A549 (cell line): ENCODE data around the gene NRGN. TPM values are rescaled to one million over a fixed set of nuclear protein-coding genes. Genes with fewer than 3 reads are reported as not detected.

Experiments used
- ATAC-seq, 2 experiments: fragments of 200-7000 bp in 1 of 2; fragments of >200 bp in 1 of 2; cut with Nextera tagmentation in 1 of 2; cut with Tn5 transposase in 1 of 2; 3 replicates each; pipeline versions ENCODE4 v1.8.0 to v1.9.1; 2018 to 2020; ENCODE audit warnings: mild to moderate bottlenecking in 1 of 2, moderate library complexity in 1 of 2
- CTCF ChIA-PET: fragments of 300-600 bp; sonication (Branson Sonifier 250); formaldehyde crosslinking; extraction: SDS; loops from one replicate; lab custom pipeline; 2021; ENCODE audit warnings: antibody characterized with exemption, inconsistent platforms; lab: Yijun Ruan, JAX
- POLR2A ChIA-PET: fragments of 350-600 bp; formaldehyde crosslinking; extraction: SDS; loops from one replicate; lab custom pipeline; 2021; ENCODE audit warnings: antibody characterized with exemption, inconsistent platforms; lab: Yijun Ruan, JAX
- DNase-seq, 2 experiments: peaks; one replicate each; pipeline versions ENCODE4 v3.0.0 to v3.0.0-alpha.2; 2011 to 2016; ENCODE audit warnings: low read depth in 1 of 2, low spot score in 1 of 2
- FAIRE-seq: peaks from 2 replicates; lab custom pipeline; 2011; peaks lifted over from hg19 to GRCh38; lab: Jason Lieb, UNC
- H3K27ac ChIP-seq, 2 experiments: fragments of >200 bp; sonication (Bioruptor Twin); formaldehyde crosslinking; 3 replicates each; pipeline ENCODE4 v1.5.1; 2016 to 2017
- H3K4me1 ChIP-seq: fragments of >200 bp; sonication (Bioruptor Twin); formaldehyde crosslinking; 3 replicates; pipeline ENCODE4 v1.6.1; 2016
- H3K4me2 ChIP-seq: fragments of >200 bp; sonication (Bioruptor Twin); formaldehyde crosslinking; 3 replicates; pipeline ENCODE4 v1.6.1; 2016
- H3K4me3 ChIP-seq: fragments of >200 bp; sonication (Bioruptor Twin); formaldehyde crosslinking; 3 replicates; pipeline ENCODE4 v1.5.1; 2016
- H3K9me3 ChIP-seq: fragments of >200 bp; sonication (Bioruptor Twin); formaldehyde crosslinking; 3 replicates; pipeline ENCODE4 v1.6.1; 2016
- CHD4 ChIP-seq: fragments of 200-600 bp; sonication (generic); IDR thresholded peaks from 2 replicates; pipeline ENCODE4 v1.6.1; 2016; ENCODE audit warnings: antibody characterized with exemption, mild to moderate bottlenecking, borderline replicate concordance
- EHMT2 ChIP-seq: fragments of 200-600 bp; sonication (generic); IDR thresholded peaks from 2 replicates; pipeline ENCODE4 v1.6.1; 2016; ENCODE audit warnings: antibody characterized with exemption, low read depth, mild to moderate bottlenecking, moderate library complexity
- ESRRA ChIP-seq: fragments of 150-350 bp; IDR thresholded peaks from 2 replicates; pipeline ENCODE4 v1.6.1; 2014; ENCODE audit warnings: mild to moderate bottlenecking, low read length, borderline replicate concordance
- FOSB ChIP-seq: fragments of 250-450 bp; sonication (Bioruptor Pico); IDR thresholded peaks from 2 replicates; pipeline ENCODE4 v1.5.0; 2020; ENCODE audit warnings: mild to moderate bottlenecking, moderate library complexity
- FOSL2 ChIP-seq, 2 experiments: fragments of 450-650 bp in 1 of 2; fragments of >200 bp in 1 of 2; sonication (Bioruptor Twin) in 1 of 2; formaldehyde crosslinking; IDR thresholded peaks; 2 replicates each; pipeline versions ENCODE4 v1.5.0 to v1.6.1; 2016 to 2020; ENCODE audit warnings: mild to moderate bottlenecking in 1 of 2, moderate library complexity in 1 of 2
- GATA3 ChIP-seq: IDR thresholded peaks from 2 replicates; pipeline ENCODE4 v1.6.1; 2012; ENCODE audit warnings: borderline replicate concordance
- HDAC2 ChIP-seq: fragments of 200-600 bp; sonication (generic); IDR thresholded peaks from 2 replicates; pipeline ENCODE4 v1.6.1; 2016
- KDM1A ChIP-seq: fragments of 200-600 bp; sonication (generic); IDR thresholded peaks from 2 replicates; pipeline ENCODE4 v1.6.1; 2016; ENCODE audit warnings: low read depth, mild to moderate bottlenecking
- KDM5A ChIP-seq: fragments of 200-600 bp; sonication (generic); IDR thresholded peaks from 2 replicates; pipeline ENCODE4 v1.6.1; 2016; ENCODE audit warnings: antibody characterized with exemption, mild to moderate bottlenecking
- NPAS2 ChIP-seq: fragments of 250-450 bp; sonication (Bioruptor Pico); IDR thresholded peaks from 2 replicates; pipeline ENCODE4 v1.8.0; 2022; ENCODE audit warnings: mild to moderate bottlenecking, moderate library complexity, borderline replicate concordance
- PHF8 ChIP-seq: fragments of 200-600 bp; sonication (generic); IDR thresholded peaks from 2 replicates; pipeline ENCODE4 v1.6.1; 2016; ENCODE audit warnings: low read depth, mild to moderate bottlenecking, antibody characterized with exemption, moderate library complexity, borderline replicate concordance
- RARB ChIP-seq: fragments of 250-450 bp; sonication (Bioruptor Pico); IDR thresholded peaks from 2 replicates; pipeline ENCODE4 v1.8.0; 2021; ENCODE audit warnings: mild to moderate bottlenecking, moderate library complexity
- RCOR1 ChIP-seq: fragments of 150-350 bp; IDR thresholded peaks from 2 replicates; pipeline ENCODE4 v1.6.1; 2014; ENCODE audit warnings: antibody characterized with exemption, low read length, low read depth
- TP53 ChIP-seq: fragments of 250-450 bp; sonication (Bioruptor Pico); IDR thresholded peaks from 2 replicates; pipeline ENCODE4 v1.5.0; 2021; ENCODE audit warnings: mild to moderate bottlenecking, moderate library complexity
- ZC3H11A ChIP-seq: fragments of 450-650 bp; IDR thresholded peaks from 2 replicates; pipeline ENCODE4 v1.6.1; 2014; ENCODE audit warnings: antibody characterized with exemption, mild to moderate bottlenecking
- ZNF302 ChIP-seq: fragments of 250-450 bp; sonication (Bioruptor Pico); IDR thresholded peaks from 2 replicates; pipeline ENCODE4 v1.9.0; 2021; ENCODE audit warnings: inconsistent platforms, mild to moderate bottlenecking, moderate library complexity
- WGBS: methylation state at CpG from one replicate; pipeline ENCODE4 v1.1.6; 2017; ENCODE audit errors: missing lambda C conversion rate; 5-methylcytosine and 5-hydroxymethylcytosine counted together
- polyA plus RNA-seq, 4 experiments: library from polyadenylated mRNA; depleted of rRNA in 3 of 4; stranded (reverse); fragments of >200 nt; fragmentation: RNase III in 1 of 4; extraction: RNeasy Plus Mini Kit Qiagen cat#74134 plus additional on column Dnase treatment in 1 of 4; gene quantifications; 2 replicates in 3 of 4; 3 replicates in 1 of 4; pipeline ENCODE4 v1.2.3, GENCODE V29; 2011 to 2017
- TF ChIP-seq, protein P1 (sequence below): fragments of 150-350 bp; IDR thresholded peaks from 2 replicates; pipeline ENCODE4 v1.6.1; 2014; ENCODE audit warnings: low read depth, mild to moderate bottlenecking, low read length
- TF ChIP-seq, protein P2 (sequence below): fragments of >200 bp; sonication (Bioruptor Twin); formaldehyde crosslinking; IDR thresholded peaks from 3 replicates; pipeline ENCODE4 v1.6.1; 2016
- TF ChIP-seq, protein P3 (sequence below): IDR thresholded peaks from 2 replicates; pipeline ENCODE4 v1.6.1; 2012
- TF ChIP-seq, protein P4 (sequence below): fragments of 450-650 bp; IDR thresholded peaks from 2 replicates; pipeline ENCODE4 v1.6.1; 2014; ENCODE audit warnings: antibody characterized with exemption
- TF ChIP-seq, protein P5 (sequence below): fragments of >200 bp; sonication (Bioruptor Twin); formaldehyde crosslinking; IDR thresholded peaks from 3 replicates; pipeline ENCODE4 v1.5.1; 2016

The NRGN gene
- polyA plus RNA-seq, 2 of the 4 experiments (the other 2 are of a cell fraction), result 1.2 to 3.5 TPM

DNA sequence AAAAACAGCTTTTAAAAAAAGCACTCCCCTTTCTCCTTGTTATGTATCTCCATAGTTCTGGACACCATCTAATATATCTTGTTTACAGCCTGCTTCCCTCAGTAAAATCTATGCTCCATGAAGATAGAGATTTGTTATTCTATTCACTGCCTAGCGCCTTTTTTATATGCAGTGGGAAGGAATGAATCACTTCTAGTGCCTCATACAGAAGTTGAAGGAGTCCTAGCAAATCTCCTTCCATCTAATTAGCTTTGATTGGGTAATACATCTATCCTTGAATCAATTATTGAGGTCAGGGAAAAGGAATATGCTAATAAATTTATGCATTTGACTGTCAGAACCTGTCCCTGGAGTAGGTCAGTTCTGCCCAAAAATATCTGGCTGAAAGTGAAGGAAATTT, 40.2 kb upstream of the NRGN start:
- H3K27ac ChIP-seq, result no peak overlapping the region
- H3K9me3 ChIP-seq, result no peaks in the 10 kb centered on the region
- ChIA-PET POLR2A (no interaction called here), CTCF (interaction anchor here (1.2 to 2.2 kb wide), 3 partner anchors 9 to 94 kb away, joined by 3 to 4 read pairs (median 3); no protein-coding TSS in a partner anchor)
- WGBS, result 0% methylated on average over 1 of the region's 1 CpG
- no peak overlapping the region for H3K4me2 ChIP-seq
- TF ChIP-seq KDM5A (no peak), FOSL2 (IDR thresholded peaks at IDR 0.05) (no peak), FOSL2 (CRISPR knock-in tag; IDR thresholded peaks at IDR 0.05) (no peak), ZNF302 (CRISPR knock-in tag) (no peak), TP53 (no peak), ZC3H11A (no peak), RARB (CRISPR knock-in tag) (no peak), HDAC2 (no peak), GATA3 (no peak), FOSB (CRISPR knock-in tag) (no peak), RCOR1 (no peak), PHF8 (no peak), KDM1A (no peak), ESRRA (no peak), CHD4 (no peak)
- TF ChIP-seq, protein P1, sequence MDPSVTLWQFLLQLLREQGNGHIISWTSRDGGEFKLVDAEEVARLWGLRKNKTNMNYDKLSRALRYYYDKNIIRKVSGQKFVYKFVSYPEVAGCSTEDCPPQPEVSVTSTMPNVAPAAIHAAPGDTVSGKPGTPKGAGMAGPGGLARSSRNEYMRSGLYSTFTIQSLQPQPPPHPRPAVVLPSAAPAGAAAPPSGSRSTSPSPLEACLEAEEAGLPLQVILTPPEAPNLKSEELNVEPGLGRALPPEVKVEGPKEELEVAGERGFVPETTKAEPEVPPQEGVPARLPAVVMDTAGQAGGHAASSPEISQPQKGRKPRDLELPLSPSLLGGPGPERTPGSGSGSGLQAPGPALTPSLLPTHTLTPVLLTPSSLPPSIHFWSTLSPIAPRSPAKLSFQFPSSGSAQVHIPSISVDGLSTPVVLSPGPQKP, result no peak
- H3K4me1 ChIP-seq, result no peaks in the 10 kb centered on the region
- DNase-seq (no peak), ATAC-seq (no peak), FAIRE-seq (no peak)
- no peak overlapping the region for H3K4me3 ChIP-seq

DNA sequence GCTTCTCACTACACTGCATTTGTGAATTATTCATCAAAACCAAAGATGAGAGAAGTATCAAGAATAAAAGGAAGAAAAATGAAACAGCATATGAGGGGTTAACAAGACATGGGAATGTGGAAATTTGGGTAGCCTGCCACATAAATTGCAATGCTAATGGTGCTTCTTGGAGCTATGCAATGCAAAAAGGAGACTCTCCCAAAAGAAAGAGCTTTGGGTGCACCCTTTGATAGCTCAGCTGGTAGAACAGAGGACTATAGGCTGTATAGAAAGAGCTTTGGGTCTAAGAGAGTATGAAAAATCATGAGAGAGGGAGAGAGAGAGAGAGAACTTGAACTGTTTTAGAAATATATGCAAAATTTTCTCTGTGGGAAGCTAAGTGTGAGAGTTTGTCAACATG, 39.7 kb upstream of the NRGN start:
- DNase-seq, result no peak
- no peaks in the 10 kb centered on the region for H3K4me1 ChIP-seq
- no peak for ATAC-seq
- CTCF ChIA-PET, result interaction anchor here (1.2 to 2.2 kb wide), 2 partner anchors 9 to 94 kb away, joined by 3 to 4 read pairs; no protein-coding TSS in a partner anchor
- FAIRE-seq, result no peak
- no peak for TF ChIP-seq ESRRA
- TF ChIP-seq, protein P2, sequence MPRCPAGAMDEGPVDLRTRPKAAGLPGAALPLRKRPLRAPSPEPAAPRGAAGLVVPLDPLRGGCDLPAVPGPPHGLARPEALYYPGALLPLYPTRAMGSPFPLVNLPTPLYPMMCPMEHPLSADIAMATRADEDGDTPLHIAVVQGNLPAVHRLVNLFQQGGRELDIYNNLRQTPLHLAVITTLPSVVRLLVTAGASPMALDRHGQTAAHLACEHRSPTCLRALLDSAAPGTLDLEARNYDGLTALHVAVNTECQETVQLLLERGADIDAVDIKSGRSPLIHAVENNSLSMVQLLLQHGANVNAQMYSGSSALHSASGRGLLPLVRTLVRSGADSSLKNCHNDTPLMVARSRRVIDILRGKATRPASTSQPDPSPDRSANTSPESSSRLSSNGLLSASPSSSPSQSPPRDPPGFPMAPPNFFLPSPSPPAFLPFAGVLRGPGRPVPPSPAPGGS, result no peak
- TF ChIP-seq EHMT2, result no peak
- TF ChIP-seq ZNF302 (CRISPR knock-in tag), result no peak
- TF ChIP-seq, protein P3, sequence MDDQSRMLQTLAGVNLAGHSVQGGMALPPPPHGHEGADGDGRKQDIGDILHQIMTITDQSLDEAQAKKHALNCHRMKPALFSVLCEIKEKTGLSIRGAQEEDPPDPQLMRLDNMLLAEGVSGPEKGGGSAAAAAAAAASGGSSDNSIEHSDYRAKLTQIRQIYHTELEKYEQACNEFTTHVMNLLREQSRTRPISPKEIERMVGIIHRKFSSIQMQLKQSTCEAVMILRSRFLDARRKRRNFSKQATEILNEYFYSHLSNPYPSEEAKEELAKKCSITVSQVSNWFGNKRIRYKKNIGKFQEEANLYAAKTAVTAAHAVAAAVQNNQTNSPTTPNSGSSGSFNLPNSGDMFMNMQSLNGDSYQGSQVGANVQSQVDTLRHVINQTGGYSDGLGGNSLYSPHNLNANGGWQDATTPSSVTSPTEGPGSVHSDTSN, result no peak
- TF ChIP-seq, all 56 proteins: peak for 0
- POLR2A ChIA-PET, result no interaction called here
- H3K27ac ChIP-seq, result no peak overlapping the region
- no peak overlapping the region for H3K4me3 ChIP-seq
- H3K4me2 ChIP-seq, result no peak overlapping the region
- no peaks in the 10 kb centered on the region for H3K9me3 ChIP-seq

DNA sequence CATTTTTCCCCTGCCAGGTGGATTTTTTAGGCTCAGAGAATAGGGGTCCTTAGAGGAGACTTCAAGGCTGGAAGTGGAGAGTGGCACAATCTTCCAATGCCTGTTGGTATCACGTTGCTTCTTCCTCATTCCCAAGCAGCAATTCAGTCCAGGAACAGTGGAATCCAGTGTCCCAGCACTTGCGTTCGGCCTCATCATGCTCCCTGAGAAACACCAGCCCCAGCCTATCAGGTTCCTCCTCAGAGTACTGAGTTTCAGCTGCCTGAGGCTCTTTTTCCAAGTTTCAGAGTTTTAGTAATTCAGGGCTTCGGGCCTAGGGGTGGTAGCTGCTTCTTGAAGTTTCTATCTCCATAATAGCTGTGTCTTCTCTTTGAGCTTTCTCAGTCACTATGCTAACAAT, 31.9 kb upstream of the NRGN start:
- no peak for DNase-seq
- CTCF ChIA-PET, result no interaction called here
- H3K4me2 ChIP-seq, result no peak overlapping the region
- no peak overlapping the region for H3K4me3 ChIP-seq
- H3K4me1 ChIP-seq, result no peaks in the 10 kb centered on the region
- POLR2A ChIA-PET, result no interaction called here
- TF ChIP-seq, protein P4, sequence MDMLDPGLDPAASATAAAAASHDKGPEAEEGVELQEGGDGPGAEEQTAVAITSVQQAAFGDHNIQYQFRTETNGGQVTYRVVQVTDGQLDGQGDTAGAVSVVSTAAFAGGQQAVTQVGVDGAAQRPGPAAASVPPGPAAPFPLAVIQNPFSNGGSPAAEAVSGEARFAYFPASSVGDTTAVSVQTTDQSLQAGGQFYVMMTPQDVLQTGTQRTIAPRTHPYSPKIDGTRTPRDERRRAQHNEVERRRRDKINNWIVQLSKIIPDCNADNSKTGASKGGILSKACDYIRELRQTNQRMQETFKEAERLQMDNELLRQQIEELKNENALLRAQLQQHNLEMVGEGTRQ, result no peak
- TF ChIP-seq TP53 (no peak), NPAS2 (CRISPR knock-in tag) (no peak)
- TF ChIP-seq, protein P5, sequence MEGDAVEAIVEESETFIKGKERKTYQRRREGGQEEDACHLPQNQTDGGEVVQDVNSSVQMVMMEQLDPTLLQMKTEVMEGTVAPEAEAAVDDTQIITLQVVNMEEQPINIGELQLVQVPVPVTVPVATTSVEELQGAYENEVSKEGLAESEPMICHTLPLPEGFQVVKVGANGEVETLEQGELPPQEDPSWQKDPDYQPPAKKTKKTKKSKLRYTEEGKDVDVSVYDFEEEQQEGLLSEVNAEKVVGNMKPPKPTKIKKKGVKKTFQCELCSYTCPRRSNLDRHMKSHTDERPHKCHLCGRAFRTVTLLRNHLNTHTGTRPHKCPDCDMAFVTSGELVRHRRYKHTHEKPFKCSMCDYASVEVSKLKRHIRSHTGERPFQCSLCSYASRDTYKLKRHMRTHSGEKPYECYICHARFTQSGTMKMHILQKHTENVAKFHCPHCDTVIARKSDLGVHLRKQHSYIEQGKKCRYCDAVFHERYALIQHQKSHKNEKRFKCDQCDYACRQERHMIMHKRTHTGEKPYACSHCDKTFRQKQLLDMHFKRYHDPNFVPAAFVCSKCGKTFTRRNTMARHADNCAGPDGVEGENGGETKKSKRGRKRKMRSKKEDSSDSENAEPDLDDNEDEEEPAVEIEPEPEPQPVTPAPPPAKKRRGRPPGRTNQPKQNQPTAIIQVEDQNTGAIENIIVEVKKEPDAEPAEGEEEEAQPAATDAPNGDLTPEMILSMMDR, result no peak
- H3K27ac ChIP-seq, result no peak overlapping the region
- no peak for FAIRE-seq
- 32% methylated on average over 3 of the region's 4 CpGs for WGBS
- peaks cover 7% of the 10 kb centered on the region; the same call in 2 of the 3 replicates for H3K9me3 ChIP-seq
- no peak for ATAC-seq
